ENCODE data around the gene RUNX1.
A peak's percentile ranks its signal among the peaks of the same experiment; 100 is the strongest.

The RUNX1 gene

GRCh38 chr21:35053356-35054096 is 4.4 kb upstream of the RUNX1 start:
- no peak for DNase-seq (ENCODE audit: low read depth)
- in situ Hi-C loops (cut with HindIII; ENCODE audit: low sequenced_read_pairs) = no loop called here
- H3K4me3 ChIP-seq (ENCODE audit: low read depth, low read length) = no peak overlapping the region
- TF ChIP-seq, protein P1, sequence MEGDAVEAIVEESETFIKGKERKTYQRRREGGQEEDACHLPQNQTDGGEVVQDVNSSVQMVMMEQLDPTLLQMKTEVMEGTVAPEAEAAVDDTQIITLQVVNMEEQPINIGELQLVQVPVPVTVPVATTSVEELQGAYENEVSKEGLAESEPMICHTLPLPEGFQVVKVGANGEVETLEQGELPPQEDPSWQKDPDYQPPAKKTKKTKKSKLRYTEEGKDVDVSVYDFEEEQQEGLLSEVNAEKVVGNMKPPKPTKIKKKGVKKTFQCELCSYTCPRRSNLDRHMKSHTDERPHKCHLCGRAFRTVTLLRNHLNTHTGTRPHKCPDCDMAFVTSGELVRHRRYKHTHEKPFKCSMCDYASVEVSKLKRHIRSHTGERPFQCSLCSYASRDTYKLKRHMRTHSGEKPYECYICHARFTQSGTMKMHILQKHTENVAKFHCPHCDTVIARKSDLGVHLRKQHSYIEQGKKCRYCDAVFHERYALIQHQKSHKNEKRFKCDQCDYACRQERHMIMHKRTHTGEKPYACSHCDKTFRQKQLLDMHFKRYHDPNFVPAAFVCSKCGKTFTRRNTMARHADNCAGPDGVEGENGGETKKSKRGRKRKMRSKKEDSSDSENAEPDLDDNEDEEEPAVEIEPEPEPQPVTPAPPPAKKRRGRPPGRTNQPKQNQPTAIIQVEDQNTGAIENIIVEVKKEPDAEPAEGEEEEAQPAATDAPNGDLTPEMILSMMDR (IDR thresholded peaks at IDR 0.05; ENCODE audit: low read depth, low read length, missing control alignments) = peak; percentile 21

- H3K4me3 ChIP-seq (ENCODE audit: low read depth, low read length) = no peak overlapping the region
- no peak for DNase-seq (ENCODE audit: low read depth)
- TF ChIP-seq, protein P1 (IDR thresholded peaks at IDR 0.05; ENCODE audit: low read depth, low read length, missing control alignments) = no peak
- in situ Hi-C loops (cut with HindIII; ENCODE audit: low sequenced_read_pairs) = no loop called here
These were observed 3.7 kb upstream of the RUNX1 start for GRCh38 chr21:35052801-35053200.

- DNase-seq (ENCODE audit: low read depth) = peak; percentile 62
- no peak overlapping the region for H3K4me3 ChIP-seq (ENCODE audit: low read depth, low read length)
- in situ Hi-C loops (cut with HindIII; ENCODE audit: low sequenced_read_pairs) = no loop called here
- TF ChIP-seq, protein P1 (IDR thresholded peaks at IDR 0.05; ENCODE audit: low read depth, low read length, missing control alignments) = peak; percentile 68
These were observed 2.3 kb upstream of the RUNX1 start for GRCh38 chr21:35051287-35051818.

- in situ Hi-C loops (cut with HindIII; ENCODE audit: low sequenced_read_pairs) = no loop called here
- DNase-seq (ENCODE audit: low read depth) = no peak
- TF ChIP-seq, protein P1 (IDR thresholded peaks at IDR 0.05; ENCODE audit: low read depth, low read length, missing control alignments) = no peak
- H3K4me3 ChIP-seq (ENCODE audit: low read depth, low read length) = no peak overlapping the region
These were observed 1.5 kb upstream of the RUNX1 start for GRCh38 chr21:35050348-35051286.

GRCh38 chr21:35048183-35048601 is 910 bp downstream of the RUNX1 start:
- TF ChIP-seq, protein P1 (IDR thresholded peaks at IDR 0.05; ENCODE audit: low read depth, low read length, missing control alignments) = no peak
- DNase-seq (ENCODE audit: low read depth) = no peak
- in situ Hi-C loops (cut with HindIII; ENCODE audit: low sequenced_read_pairs) = no loop called here
- peak overlapping the region; percentile 44 for H3K4me3 ChIP-seq (ENCODE audit: low read depth, low read length)

GRCh38 chr21:35046880-35047229 is 2.2 kb downstream of the RUNX1 start:
- peak overlapping the region; percentile 44 for H3K4me3 ChIP-seq (ENCODE audit: low read depth, low read length)
- in situ Hi-C loops (cut with HindIII; ENCODE audit: low sequenced_read_pairs) = no loop called here
- TF ChIP-seq, protein P1 (IDR thresholded peaks at IDR 0.05; ENCODE audit: low read depth, low read length, missing control alignments) = no peak
- no peak for DNase-seq (ENCODE audit: low read depth)
